HS-5 (cell line): ENCODE results near the gene PLCD1.
"Not testable (repeated sequence)": the region's sequence is repeated elsewhere in the genome, so short reads cannot be mapped to it uniquely, and the experiment has no call there.

ENCODE experiments used
- DNase-seq: peaks from one replicate; pipeline ENCODE4 v3.0.0-alpha.2; 2012; ENCODE audit warnings: low read depth

Gene PLCD1

DNA sequence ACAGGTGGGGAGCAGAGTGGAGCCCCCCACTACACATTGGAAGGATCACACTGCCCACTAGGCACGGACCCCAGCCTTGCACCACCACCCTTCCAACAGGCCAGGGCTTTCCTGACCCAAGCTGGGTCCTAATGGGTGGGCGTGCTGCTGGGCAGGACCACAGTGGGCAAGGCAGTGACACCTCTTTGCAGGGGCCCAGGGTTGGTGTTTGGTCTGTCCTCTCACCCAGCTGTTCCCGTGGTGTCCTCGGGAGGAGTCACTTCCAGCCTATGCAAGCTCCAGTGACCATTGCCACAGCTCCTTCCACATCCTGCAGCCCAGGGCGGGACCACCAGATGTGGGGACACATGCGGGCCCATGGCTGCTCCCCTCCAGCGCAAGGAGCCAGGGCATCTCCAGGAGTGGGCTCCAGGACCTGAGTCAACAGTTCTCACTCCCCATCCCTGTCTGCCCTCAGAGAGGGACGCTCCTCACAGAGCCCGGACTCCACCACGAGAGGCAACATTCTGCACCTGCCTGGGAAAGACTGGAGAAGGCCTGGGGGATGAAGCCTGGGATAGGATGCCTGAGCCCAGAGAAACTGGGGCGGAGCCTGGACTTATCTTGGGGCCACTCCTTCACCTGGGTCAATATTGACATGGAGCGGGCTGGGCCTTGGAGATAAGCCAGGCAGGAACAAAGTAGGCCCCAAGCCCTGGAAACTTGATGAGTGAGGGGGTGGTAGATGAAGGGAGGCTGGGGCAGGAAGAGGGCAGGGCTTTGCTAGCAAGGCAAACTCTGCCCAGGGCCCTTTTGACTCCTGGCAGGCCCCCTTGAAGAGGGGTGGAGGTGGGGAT, 42.7 kb downstream of the PLCD1 start:
- DNase-seq = no peak

DNA sequence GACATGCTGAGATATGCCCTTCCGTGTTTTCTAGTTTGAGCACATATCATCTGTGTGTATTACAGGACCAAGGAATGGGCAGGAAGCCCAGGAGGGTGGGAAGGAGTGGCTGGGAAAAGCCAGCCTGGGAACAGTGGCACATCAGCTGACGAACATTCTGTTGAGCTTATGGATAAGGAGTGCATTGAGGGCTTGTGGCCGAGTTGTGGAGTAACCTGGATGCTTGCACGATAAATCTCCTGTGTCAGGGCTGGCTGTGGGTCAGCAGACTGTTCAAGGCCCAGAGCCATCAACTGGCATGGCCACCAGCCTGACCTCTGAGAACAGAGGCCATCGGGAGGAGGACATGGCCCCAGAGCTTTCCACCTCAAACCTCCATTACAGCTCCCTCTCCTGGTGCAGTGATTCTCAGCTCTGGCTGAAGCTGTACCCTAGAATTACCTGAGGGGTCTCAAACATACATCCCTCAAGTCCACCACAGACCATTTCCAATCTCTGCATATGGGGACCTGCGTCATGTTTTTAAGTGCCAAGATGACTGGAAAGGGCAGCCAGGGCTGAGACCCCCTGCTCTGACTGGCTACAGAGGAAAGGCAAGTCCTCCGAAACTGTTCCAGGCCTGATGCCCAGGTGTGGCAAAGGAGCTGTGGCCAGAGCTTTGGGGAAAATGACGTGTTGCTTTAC, 43.7 kb downstream of the PLCD1 start:
- DNase-seq = no peak

DNA sequence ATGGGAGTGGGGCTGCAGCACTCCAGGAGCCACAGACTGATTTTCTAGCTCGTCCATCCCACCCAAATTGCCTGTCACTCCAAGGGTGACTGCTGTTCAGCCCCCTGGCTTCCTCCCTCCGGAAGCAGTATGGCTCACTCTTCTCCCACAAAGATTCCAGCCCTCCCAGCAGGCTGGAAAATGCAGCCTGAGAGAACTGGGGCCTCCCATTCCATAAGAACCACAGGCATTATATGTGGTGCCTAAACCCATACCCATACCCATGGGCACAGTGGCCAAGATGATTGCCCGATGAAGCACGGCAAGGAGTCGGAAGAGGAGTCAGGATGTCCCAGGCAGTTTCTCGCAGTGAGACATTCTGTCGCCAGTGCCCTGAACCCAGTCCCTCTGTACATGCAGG, 44.8 kb downstream of the PLCD1 start:
- no peak for DNase-seq

DNA sequence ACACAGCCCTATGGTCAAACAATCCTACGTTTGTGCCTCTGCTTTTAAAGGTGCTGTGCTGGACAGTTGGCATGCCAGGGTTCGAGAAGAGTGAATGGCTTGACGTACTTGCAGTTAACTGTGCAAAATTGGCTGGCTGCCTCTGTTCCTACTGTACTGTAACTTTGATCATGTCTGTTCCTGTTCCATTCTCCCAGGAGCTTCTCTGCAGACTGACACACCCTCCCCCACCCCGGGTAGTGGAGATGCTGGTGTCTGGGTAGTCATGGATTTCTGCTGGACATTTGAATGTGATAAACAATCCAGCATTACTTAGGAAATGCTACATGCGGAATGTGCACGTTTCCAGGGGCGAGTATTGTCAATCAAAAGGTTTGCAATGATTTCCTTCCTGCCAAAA, 45.4 kb downstream of the PLCD1 start:
- no peak for DNase-seq

DNA sequence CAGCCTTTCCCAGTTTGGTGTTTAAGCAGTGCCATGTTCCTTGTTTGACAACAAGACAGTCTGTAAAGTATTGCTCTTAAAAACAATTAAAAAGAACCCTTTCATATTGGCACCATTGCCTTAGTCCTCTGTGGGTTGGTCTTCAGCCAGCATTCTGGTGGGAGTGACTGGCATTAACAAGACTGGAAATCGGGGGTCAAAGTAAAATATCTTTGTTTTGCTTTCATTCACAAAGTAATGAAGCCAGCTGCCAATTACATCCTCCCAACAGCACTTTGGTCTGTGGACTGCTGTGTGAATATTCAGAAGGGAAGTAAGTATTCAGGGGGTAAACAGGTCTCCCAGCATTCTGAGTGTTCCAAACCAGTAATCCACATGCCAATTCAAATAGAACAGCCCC, 47.1 kb downstream of the PLCD1 start:
- DNase-seq = no peak

DNA sequence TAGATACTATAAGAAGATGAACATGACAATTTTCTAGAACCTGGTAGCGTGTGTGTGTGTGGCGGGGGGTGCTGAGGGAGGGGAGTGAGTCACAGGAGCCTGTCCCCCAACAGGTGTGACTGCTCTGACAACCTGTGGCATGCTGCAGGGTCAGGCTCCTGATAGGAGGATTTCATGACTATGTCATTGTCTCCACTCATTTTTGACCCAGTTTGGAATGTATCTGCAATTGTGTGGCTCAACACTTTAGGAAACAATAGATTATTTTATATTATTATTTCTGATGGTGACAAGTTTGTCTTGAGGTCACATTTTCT, 48.1 kb downstream of the PLCD1 start:
- DNase-seq = no peak

DNA sequence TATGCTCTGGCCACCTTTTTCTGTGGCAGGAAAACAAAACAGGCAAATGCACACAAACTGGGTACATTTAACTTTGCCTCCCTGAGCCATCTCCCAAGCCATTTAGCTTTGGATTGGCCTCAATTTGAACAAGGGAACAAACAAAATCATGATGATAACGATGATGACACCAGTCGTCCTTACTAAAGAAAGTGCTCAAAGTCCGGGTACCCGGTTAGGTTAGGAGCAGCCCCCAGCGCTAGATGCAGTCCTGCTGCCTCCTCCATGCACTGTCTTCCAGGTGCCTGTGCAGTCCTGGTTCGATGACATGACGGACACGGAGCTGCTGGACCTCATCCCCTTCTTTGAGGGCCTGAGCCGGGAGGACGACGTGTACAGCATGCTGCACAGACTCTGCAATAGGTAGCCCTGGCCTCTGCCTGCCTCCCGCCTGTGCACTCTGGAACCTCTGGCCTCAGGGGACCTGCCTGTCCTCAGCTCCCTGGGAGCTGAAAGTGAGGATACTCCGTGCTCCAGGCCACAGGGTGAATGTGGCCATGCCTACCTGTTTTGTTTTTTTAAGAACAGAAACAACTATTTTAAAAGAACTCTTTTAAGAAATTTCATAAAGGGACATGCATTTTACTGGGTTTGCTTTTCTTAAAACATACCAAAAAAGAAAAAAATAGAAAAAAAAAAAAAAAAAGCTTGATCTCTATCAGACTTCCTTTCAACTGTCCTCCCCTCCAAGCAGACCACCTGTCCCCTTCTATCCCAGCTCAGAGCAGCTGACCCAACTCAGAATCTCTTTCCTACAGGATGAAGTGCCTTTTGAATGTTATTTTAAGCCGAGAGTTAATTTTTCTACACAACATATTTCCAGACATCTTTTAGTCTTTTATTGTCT, 48.7 kb downstream of the PLCD1 start:
- no peak for DNase-seq

DNA sequence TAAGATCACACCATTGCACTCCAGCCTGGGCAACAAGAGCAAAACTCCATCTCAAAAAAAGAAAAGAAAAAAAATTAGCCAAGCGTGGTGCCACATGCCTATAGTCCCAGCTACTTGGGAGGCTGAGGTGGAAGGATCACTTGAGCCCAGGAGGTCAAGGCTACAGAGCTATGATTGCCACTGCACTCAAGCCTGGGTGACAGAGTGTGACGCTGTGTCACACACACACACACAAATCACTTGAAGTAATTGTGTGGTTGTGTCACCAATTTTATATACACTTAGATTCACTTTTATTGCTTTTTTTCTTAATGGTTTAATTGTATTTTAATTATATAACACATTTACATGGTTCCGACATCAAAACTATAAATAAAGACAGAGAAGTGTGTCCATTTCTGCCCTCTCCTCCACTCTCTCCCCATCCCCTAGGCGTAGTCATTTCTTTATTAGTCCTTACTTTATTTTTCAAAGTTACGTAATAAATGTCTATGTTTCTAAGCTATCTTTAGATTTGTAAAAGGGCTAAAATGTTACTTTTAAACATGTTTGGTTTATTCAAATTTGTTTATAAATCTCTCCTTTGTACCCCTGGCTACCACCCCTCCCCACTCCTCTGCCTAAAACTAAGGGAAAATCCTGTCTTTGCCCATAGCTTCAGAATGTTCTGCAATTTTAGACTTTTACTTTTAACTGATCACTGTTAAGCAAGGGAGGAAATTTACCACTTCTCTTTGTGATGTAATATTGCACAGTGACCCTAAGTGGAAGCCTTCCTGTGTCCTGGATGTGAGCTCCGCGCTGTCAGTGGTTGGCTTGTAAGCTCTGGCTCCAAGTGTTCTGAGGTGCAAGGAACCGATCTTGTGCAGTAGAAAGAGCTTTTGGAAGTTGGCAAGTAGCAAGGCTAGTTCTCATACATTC, 49.6 kb downstream of the PLCD1 start:
- no peak for DNase-seq

DNA sequence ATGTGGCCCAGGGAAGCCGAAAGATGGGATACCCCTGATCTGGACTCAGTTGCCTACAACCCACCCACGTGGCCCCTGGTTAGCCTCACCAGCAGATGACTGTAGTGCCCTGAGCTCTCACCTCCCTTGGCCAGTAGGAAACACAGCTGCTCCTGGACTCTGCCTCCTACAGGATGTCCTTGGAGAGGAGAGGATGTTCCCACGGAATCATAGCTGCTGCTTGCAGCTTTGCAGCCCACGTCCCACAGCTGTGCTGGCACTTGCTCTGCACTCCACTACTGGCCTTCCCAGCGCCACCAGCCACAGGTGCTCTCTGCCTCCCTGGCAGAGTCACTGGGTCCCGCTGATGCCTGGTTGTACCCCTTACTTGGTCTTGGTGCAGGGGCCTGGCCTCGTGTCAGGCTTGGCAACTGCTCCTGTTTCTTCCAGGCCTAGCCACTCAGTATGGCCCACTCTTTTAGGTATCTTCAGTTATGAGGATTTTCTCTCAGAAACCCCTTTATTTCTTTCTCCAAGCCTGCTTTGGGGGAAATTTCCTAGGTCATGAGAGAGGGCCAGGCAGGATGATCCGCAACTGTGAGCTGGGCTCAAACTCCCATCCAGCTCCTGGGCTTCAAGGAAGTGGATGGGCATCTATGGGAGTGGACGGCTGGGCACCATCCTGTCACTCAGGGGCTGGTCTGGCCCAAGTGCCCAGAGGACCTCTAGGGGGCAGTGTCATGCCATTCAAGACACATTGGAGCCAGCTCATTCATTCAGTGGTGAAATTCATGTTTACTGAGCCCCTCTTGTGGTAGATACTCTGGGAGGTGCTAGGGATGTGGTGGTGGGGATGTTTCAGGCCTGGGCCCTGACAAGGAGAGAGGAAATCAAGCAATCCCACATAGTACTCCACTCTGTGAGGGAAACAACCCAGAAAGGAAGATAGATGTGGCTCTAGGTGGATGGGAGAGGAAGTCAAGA, 55.0 kb downstream of the PLCD1 start:
- DNase-seq = no peak

DNA sequence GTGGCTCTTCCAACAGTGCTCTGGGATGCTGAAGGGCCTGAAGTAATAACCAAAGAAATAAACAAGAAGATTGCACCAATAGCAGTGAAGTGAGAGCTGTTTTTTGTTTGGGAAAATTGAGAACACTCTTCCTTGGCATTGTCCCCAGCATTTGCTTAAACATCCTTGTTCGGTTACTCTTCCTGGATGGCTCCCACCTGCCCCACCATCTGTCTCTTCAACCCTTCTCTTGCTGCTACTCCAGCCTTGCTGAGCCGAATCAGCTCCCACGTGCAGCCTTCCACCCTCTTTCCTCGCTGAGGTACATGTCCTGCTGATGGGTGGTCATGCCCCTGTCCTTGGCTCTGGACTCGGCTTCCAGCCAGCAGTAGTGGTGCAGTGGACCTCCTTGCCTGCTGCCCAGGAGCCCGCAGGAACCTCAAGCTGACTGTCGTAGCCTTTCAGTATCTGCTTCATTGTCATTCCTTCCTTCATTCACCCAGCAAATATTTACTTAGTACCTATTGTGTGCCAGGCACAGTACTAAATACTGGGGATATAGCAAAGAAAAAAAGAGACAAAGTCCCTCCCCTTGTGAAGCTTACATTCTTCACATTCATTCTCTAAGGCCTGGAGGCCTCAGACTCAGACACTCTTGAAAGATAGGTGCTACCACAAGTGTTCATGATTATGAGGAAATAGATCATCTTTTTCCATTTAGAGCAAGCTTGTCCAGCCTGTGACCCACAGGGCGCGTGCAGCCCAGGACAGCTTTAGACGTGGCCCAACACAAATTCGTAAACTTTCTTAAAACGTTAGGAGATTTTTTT, 56.0 kb downstream of the PLCD1 start:
- no peak for DNase-seq

DNA sequence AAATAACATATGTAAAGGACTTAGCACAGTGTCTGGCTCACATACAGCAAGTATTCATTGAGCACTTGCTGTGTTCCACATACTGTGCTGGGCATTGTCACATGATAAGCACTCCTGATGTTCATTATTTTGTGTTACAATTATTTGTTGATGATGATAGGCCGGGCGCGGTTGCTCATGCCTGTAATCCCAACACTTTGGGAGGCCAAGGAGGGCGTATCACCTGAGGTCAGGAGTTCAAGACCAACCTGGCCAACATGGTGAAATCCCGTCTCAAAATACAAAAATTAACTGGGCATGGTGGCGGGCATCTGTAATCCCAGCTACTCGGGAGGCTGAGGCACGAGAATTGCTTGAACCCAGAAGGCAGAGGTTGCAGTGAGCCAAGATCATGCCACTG, 57.4 kb downstream of the PLCD1 start:
- DNase-seq = not testable (repeated sequence)

DNA sequence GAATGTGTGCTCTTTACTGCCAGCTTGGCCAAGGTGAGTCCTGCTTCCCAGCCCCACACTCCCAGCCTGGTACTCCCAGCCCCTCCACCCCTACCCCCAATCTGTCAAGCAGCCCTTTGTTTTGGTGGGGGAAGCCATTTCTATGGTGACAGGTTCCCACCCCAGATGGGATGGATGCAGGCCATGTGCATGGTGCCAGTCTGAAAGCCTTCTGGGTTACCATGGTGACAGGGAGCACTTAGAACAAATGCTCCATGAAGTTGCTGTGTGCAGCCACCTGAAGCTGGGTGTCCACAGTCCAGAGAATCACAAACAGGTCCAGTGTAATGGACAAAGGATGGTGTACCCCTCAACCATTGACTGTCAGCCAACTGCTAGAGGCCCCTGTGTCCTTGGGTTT, 58.0 kb downstream of the PLCD1 start:
- DNase-seq = no peak

DNA sequence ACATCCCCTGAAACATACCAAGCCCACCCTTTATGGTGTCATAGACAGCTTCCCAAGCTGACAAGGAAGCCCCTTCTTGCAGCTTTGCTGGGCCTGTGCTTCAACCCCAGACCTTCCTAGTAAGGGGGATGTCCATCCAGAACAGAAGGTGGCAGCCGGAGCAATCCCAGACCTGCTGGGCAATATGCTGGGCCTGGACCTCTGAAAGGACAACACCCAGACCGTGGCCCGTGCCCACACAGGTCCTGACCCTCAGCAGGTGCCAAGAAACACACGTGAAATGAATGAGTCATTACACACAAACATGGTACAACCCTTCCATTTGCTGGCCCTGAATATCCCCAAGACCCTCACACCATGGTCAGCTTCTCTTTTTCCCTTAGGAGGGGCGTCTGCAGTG, 58.6 kb downstream of the PLCD1 start:
- DNase-seq = no peak

DNA sequence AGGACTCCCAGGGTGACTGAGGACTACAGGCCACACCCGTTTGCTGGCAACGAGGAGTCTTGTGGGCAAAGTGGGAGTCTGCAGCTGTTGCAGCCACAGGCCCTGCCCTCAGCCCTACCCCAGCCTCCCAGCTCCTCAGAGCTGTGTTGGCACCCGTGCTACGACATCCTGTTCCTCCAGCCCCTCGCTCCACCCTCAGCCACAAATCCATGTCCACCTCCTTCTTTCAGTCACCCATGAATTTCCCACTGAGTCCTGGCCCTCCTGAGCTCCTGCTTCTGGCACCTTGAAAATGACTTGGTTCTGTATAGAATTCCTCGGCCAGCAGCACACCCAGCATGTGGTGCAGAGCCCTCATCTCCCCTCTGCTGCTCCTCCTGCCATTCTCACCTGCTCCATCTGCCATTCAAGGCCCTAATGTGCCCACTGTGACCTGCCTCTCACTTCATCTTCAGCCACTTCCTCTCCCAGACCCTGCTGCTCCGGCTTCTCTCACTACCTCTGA, 59.8 kb downstream of the PLCD1 start:
- DNase-seq = no peak

DNA sequence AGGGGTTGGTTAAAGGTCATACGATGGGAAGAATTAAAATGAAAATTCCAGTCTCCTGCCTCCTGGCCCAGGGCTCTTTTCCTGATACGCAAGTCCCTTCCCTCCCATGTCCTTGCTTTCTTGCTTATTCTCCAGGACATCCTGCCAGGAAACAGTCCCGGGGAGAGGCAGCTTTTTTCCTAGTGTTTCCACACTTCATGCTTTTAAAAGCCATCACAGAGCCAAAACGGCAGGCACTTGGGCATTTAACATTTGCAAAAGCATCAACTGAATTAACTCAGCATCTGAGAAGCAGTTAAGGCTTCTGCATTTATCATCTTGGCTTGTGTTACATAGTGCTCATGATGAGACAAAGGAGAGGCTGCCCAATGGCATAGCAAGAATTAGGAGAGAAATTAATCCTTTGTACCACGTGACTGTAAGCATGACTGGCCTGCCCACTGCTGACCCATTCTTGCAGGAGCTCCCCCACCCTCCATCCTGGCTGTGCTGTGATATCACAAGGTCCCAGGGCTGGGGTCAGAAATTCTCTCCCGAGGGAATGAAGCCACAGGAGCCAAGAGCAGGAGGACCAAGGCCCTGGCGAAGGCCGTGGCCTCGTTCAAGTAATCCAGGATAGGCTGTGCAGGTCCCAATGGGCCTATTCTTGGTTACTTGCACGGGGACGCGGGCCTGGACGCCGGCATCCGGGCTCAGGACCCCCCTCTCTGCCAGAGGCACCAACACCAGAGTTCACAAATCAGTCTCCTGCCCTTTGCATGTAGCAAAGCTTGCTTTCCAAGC, 60.4 kb downstream of the PLCD1 start:
- DNase-seq = no peak

DNA sequence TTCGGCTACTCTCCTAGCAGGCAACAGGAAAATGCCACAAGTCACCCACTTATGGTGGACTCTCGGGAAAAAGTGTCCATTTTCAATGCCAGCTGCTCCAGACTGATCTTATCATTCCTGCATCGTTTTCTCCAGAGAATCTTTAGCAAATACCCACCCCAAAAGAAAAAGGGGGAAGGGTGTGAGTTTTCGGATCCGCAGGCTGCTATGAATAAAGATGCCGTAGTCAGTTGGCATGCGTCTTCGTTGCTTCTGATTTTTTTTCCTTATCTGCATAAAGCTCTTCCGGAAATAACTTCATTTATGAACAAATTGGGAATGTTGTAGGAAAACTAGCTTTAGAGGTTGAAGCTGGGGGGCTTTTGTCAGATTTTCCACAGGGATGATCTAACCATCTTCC, 61.2 kb downstream of the PLCD1 start:
- no peak for DNase-seq

DNA sequence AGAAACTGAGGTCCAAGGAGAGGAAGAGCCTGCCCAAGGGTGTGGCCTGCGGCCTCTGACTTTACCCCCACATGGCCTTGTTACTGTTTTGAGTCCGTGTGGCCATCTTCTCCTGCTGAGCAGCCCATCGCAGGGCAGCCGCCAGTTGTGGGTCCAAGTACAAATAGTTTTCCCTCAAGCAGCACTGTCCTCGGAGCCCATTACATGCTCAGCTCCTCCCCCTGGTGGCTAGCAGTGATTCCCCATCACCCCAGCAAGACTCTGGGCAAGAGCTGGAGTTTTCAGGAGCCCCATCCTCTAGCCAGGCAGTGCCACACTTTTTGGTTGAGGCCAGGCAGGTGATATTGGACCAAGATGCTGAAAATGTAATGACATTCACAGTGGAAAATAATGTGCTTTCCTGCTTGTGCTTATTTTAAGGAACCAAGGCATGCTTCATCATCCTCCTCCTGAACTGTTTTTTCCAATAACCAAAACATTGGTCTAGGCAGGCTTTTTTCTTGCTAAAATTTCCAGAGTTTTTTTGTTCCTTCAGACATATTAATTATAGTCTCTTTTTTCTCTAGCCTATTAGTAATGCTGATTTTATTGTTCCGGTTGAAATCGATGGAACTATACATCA, 62.1 kb downstream of the PLCD1 start:
- no peak for DNase-seq

DNA sequence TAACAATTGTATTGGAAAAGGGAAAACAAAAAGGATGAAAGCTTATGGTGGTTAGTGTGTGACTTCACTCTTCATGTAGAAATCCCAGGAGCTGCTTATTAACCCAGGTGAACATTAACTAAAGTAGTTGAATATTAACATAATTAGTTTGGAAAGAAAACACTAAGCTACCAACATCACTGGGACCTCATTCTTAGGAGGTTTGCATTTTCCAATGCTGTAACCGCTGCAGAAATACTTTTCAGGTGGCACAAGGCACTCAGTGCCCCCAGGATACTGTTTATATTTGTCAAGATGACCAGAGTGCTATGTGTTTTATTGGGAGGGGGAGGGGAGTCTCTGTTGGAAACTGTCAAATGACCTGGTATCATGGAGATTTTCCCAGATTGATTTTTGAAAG, 64.7 kb downstream of the PLCD1 start:
- DNase-seq = no peak
